Hematopoietic multipotent progenitor cell treated with erythropoietin and hydrocortisone succinate and interleukin-3 and kit ligand, for 17 days (in vitro differentiated cells): ENCODE data around the gene FOXP1.

Experiments
- DNase-seq: peaks from one replicate; pipeline ENCODE4 v3.0.0-alpha.2; 2015; ENCODE audit warnings: low spot score

The FOXP1 gene

DNA sequence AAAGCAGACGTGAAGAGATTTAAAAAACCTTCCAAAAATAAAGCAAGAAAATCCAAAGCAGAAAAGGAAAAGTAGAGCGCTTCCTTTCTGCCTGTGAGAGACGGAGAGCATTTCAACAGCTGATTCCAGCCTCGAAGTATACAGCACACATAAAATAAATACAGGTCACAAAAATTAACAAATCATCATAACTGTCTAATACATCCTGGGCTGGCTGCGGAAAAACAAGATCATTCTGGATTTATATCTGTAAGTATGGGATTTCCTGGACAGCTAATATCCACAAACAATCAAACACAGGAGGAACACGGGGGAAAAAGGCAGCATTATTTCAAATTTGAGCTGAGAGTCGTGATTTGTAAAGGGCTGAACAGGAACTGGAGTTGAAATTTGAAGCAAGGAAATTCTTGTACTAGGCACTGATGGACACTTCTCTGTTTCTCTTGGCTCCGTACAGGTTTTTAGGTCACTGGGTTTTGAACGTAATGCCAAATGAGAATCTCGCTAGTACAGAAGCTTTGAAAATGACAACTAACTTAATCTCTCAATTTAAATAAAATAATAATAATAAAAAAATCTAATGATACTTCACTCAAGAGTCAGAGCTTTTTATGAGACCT is 577.7 kb downstream of the FOXP1 start:
- DNase-seq, result no peak

DNA sequence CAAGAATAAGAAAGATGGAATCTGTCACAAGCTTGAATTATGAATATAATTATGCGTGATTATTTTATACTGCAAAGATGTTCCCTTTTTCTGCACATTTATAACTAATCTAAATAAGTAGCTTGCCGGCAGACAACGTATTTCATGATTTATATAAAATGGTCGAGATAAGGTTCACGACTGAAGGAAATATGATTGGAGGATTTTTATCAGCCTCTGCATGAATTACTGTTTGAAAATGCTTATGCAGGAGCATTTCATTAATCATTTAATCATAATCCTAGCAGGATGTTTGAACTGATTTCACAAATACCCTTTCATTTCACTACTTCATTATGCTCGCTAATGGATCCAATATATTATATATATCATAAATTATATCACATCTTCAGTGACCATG is 580.0 kb downstream of the FOXP1 start:
- no peak for DNase-seq

DNA sequence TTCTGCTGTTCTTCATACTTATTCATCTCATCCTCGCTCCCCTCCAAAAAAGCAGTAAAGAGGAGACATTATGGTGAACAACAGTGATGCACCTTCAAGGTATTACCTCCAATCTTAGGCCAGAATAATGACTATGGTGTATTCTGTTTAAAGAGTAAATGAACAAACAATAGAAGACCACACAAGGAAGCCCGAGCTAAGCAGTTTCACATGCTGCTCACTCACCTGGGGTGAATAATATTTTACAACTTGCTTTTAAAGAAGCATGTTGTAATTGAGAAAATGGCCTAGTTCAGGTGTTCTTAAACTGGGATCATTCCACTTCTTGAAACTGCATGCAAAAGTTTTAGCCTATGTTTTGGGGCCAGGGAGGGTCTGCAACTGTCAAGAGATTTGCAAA is 581.2 kb downstream of the FOXP1 start:
- DNase-seq, result no peak

DNA sequence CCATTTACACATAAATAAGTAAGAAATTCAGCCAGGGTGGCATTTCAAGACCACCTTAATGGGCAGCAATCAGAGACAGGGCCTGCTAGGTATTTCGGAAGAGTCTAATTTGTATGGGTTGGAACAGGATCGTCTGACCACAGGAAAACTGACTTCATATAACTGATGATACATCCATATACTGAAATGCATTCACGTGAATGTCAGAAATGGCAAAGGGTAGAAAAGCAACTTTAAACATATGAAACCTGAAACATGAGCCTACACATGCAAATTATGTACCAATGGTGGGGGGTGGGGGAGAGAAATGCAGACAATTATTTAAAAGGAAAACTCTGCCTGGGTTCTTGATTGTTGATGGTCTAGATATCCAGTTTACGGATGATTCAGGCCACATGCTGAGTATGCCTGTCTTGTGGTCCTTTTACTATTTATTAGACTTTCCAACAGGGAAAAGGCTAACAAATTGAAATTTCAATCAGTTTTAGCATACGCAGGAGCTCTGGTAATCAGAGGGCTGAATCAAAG is 582.2 kb downstream of the FOXP1 start:
- no peak for DNase-seq

DNA sequence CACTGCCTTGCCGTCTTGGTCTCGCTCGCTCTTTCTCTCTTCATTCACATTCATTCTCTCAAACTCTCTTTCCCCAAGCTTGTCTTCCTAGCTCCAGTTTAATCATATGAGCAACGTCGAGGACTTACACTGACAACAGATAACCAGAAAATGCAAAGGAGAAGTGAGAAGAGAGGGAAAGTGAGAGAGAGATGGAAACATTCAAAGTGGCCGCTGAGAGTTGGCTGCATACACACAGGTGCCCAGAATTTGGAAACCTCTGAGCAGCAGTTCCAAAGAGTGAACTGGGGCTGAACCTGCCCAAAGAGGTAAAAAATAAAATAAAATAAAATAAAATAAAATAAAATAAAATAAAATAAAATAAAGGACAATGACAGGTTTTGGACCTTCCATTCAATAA is 583.0 kb downstream of the FOXP1 start:
- no peak for DNase-seq

DNA sequence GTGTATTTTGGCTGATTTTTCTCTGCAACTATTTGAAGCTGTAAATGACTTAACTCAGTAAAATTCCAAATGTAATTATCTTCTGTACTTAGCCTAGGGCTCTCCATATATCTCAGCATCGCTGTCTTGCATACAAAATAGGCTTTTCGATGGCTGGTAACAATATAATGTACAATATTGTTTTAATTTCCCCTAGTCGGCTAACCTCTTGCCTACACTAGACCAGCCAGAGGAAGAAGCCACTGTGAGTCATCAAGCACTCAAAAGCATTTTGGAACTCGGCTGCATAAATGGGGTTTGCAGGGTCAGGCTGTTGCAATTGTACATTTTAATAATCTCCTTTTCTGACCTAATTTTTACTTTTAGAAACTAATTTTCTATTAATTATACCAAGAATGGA is 583.8 kb downstream of the FOXP1 start:
- no peak for DNase-seq

DNA sequence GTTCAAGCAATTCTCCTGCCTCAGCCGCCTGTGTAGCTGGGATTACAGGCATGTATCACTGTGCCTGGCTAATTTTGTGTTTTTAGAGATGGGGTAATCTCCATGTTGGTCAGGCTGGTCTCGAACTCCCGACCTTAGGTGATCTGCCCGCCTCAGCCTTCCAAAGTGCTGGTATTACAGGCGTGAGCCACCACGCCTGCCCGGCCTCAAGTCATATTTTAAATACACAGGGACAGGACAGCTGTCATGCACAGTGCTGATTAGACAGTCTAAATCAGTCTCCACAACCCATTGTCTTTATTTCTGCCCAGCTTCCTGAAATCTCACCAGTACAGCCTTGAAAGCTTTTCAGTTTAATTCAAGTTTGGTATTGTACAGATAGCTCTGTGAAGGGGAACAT is 587.4 kb downstream of the FOXP1 start:
- no peak for DNase-seq

DNA sequence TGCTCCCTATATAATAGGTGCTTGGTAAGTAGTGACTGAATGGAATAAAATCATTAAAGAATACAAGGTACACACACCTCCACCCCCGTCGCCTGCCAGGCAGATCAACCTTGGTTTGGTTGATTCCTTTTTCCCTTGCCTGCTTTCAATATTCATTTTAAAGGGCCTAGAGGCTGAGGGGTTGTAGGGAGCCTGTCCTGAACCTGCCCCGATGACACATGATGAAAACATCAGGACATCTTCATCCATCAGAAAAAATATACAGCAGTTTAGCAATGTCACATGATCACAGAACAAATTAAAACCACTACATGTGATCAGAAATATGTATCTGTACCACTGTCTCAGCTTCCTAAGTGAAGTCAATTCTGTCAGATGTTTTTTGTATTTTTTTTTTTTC is 588.9 kb downstream of the FOXP1 start:
- DNase-seq, result no peak

DNA sequence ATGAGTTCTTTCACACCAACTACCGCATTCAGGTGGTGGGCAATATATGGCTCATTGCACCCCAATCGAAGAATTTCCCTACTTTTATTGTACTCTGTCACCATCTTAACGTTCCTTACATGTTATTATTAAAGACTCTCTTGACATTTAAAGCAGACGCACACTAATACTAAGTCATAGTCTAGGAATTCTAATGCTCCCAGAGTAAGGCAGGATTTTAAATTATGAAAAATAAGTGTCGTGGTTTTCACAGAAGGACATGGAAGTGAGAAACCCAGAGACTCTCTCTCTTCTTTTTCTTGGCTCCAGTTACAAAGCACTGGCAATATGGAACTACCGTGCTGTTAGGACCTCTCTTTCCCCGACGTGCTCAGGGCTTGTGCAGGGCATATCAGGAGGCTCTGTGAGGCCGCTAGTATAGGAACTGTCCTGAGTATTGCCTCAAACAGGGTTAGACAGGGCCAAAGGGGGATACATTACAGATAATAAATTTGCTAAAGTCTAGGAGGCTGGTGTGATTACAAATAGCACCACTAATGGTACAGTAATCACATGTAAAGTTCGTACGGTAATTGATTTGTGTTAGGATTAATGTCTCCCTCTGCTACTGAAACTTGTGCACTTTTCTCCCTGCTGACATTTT is 590.8 kb downstream of the FOXP1 start:
- DNase-seq, result no peak

DNA sequence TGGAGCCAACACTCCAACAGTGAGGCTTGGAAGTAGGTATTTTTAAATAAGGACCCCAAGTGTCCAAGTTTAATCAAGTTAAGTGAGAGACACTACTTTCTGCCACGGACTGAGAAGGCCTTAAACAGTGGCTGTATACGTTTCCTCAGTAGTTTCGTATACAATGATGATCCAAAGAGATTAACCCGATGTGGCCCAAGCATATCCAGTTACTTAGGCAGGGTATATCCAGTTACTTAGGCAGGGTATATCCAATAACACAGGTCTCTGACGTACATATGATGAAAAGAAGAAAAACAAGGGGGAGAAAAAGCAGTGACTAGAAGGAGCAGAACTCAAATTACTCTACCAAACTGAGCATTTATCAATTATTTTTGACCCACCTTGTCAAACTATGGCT is 591.4 kb downstream of the FOXP1 start:
- DNase-seq, result no peak

DNA sequence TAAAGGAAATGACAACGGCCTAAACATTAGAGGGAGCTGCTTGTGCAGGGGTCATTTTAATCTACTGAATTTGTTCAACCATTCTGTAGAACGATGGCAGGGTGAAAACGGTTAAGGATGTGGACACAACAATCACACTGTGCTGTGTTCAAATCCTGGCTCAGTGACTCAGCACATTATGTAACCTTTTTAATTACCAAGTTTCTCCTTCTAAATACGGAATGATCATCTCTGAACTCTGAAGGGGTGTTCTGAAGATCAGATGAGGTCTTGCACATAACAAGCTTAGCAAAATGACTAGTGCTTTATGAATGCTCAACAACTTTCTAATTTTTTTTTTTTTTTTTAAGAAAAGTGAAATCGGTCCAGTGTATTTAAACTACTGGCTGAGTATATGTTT is 592.8 kb downstream of the FOXP1 start:
- no peak for DNase-seq

DNA sequence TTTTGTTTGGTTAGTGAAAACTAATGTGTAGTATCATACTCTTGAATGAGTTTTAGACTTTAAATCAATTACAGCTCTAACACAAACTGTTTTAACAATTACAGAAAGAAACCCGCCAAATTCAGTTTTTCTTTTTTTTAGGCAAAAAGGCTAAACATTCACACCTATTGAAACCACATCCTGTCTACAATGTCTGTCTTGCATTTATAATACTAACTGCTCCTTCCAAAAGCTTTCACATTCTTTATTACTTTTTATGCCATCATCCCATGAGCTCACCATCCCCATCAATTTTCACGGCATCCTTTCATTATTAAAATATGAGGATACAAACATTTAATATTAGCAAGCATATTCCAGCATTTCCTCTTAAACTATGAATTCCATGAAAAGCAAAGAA is 593.3 kb downstream of the FOXP1 start:
- DNase-seq, result no peak

DNA sequence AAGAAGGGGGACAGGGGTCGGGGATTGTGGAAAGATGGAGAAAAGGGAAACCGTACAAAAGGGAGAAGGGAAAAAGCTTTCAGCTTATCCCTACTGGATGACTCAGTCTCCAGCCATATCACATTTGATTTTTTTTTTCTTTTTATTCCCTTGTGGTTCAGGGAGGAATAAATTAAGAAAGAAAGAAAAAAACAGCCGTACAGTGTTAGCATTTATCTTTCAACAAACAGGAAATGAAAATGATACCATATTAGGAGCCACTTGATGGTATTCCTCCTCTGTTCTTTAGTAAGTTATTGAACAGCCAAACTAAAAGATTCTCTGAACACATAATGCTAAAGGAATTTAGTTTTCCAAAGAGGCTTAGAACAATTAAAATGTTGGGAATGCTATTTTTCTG is 594.4 kb downstream of the FOXP1 start:
- DNase-seq, result no peak

DNA sequence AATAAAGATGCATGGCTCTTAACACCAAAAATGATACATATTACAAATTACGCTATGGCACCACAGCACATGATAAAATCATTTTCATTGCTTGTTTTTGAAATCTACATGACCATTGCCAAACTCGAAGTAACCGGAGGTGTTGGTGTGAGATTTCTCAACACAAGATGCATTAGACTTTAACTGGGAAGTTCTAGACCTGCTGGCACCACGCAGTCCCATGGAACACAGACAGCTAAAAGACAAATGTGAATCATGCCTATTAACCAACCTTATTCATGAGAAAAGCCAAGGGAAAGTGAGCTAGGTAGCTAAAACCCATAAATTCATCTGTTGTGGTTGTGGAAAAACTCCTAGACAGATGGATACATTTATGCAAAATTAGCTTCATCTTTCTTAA is 595.4 kb downstream of the FOXP1 start:
- no peak for DNase-seq

DNA sequence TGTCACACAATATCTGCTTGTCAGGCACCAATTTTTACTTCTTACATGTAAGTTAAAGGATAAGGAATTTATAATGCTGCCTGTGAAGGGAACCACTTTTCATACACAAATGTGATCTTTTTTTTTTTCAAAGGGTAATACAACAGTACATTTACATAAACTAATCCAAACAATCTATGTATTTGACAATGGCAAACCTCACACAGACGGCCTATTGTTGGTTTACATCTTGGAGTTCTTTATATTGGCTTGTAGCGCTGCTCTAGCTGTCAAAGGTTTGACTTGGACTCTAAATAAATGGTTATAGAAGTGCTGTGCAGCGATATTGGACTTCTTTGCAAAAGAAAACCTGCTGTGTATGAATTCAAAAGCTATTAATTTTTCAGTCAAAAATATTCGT is 598.0 kb downstream of the FOXP1 start:
- no peak for DNase-seq

DNA sequence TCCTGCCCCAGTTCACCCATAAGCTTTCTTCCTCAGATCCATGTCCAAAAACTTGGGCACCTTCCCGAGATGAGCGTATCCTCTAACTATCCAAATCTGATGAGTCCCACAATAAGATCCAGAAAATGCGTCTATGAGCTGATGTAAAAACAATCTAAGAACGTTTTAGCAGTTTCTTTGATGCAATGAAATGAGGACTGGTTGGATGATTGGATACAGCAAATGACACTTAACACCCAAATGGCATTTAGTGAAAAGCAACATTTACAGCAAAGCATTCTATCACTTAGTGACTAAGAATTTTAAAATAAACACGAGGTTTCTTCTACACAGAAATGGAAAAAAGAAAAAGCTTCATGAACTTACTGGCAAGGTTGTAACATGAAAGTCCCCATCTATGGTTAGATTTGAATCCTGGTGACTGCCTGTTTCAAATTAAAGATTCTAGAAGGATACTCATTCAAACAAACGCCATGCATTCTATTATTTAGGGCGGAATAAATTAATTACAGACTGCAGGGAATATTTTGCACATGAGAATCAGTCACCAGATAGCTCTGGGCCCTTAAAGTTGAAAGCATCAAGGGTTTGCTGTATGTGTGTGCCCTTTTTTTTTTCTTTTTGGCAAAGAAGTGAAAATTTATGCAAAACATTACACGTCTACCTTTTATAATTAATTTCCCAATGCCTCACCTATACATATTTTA is 598.6 kb downstream of the FOXP1 start:
- DNase-seq, result no peak

DNA sequence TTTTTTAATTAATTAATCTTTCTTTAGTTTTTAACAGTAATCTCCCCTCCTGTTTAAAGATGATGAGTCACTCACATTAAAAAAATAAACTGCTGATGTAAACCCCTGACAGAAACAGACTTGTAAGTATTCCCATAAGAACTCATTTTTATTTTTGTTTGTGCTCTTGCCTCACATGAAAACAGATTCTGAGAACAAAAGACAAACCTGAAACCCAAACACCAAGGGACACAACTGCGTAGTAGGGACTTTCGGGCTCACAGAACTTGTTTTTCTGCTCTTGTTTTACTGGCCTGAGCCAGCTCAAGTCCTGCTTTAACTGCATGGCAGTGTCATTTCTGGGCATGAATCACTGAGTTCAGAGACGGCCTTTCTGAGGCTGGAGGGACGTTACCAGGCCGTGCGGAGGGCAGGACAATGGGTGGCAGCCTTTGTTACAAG is 600.8 kb downstream of the FOXP1 start:
- DNase-seq, result peak; percentile 59

DNA sequence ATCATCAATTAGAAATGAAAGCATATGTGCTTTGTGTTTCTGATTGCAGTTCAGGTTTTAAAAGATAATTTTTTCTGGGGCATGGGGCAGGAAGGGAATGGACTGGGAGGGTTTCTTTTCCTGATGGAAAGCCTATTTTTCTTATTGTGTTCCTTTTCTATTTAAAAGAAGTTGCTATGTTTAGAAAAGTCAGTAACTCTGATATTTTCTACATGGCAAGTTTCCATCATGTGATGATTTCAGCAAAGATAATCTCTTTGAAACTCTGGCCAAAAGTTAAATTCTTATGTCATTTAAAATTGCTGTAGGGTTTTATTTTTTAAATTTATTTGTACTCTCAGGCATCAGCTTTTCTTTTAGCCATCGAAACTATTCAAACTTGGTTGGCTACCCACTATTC is 601.2 kb downstream of the FOXP1 start:
- no peak for DNase-seq

DNA sequence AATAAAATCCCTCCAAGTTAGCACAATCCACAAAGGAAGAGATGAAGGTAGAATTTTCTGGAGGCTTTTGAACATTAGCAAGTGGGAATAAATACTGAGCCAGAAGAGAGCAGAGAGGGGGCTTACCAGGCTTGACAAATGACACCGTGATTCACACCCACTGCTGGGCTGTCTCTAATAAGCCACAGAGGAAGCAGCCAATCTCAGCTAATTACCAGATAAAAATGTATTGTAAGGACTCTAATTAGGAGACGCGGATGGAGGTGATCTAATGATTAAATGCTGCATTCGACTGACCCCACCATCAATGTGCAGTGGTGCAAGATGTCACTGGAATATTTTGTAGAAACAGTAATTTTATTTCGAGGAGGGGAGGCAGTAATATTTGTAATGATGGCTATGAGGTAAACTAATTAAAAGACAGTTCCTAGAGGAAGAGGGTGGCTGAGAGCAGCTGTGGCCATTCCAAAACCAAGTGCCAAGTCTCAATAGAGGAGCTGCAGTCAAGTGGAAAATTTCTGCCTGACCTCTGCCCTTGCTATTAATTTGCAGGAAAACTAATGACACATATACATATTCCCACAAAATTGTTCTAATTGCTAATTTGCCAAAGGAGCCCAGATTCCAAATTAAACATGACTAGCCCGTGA is 602.2 kb downstream of the FOXP1 start:
- no peak for DNase-seq

DNA sequence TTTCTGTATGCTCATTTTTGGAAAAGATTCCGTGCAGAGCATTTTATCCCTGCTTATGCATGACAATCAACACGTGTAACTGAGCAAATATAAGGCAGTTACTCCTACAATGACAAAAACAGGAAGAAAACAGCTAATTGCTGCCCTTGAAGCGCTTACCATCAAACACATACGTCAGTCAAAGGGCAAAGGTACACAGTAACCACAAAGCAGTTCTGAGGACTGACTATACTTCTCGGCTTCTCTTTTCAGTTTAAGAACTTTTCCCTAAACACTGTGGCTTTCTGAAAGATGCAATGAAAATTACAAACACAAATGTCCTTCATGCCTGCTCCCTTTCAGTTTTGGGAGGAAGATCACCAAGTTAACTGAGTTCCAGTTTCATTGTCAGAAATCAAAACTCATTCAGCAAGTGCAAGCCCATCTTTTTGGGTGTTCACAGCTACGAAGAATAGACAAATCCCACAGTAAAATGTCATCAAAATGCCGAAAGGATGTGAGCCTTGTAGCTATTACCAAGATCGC is 602.8 kb downstream of the FOXP1 start:
- DNase-seq, result no peak

DNA sequence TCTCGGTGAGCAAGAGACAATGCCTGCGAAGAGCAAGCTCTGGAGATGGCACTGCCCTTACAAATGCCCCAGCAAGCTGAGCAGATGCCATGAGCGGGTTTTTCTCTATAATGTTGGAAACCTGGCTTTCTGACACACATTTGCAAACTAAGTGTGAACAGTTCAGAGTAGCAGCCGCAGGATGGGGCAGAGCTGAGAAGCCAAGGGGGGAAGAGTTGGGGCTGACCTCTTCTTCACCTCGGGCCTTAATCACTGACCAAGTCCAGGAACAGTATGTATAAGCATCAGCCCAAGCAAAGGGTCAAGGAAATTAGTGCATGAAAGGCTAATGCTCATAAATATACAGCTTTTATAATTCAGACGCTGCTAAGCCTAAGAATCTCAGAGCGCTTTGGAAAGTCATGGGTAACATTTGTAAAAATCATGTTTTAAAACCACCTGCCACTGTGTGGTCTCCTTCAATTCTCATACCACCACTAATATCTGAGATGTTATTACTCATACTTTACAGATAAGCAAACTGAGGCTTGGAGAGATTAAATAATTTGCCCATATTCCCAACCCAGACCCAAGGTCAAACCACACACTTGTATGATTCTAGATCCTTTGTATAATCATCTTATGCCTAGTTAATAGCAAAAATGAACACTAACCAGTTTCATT is 603.4 kb downstream of the FOXP1 start:
- DNase-seq, result no peak

DNA sequence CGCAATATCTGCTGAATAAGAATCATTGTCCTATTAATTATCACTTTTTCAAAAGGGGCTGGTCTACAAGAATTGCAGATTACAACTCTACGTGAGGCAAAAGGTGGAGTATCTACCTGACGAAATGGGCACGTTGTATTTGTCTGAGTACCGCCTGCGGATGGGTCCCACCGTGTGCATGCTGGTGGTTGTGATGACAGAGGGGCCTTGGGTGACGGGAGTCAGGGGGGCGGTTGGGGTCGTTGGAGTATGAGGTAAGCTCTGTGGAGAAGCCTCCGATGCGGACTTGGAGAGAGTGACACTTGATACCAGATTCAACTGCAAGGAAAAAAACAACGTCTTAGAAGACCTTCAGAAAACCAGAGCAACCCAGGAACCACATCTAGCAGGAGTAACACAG is 605.8 kb downstream of the FOXP1 start:
- DNase-seq, result no peak
